Left lobe of liver (tissue), 1 donor: ENCODE measurements around the gene VEGFA. TPM values are rescaled to one million over a fixed set of nuclear protein-coding genes. Genes with fewer than 3 reads are reported as not detected.

Experiments
- total RNA-seq: library from RNA; stranded (reverse); gene quantifications from one replicate; pipeline ENCODE4 v1.2.1, GENCODE V29; 2021
- donor health status: DM: no; HTN: yes; CAD: no.

The VEGFA gene
- total RNA-seq, 1 donor from 2014 or later: 135 TPM

Other genes with a start within 250 kb of the VEGFA start
- 14.6 TPM for gene XPO5, start 194.2 kb upstream of the VEGFA start, total RNA-seq
- gene POLH, start 194.0 kb upstream of the VEGFA start, total RNA-seq: 7.2 TPM
- 13.7 TPM for gene GTPBP2, start 140.9 kb upstream of the VEGFA start, total RNA-seq
- gene MAD2L1BP, start 134.4 kb upstream of the VEGFA start, total RNA-seq: 9.8 TPM
- gene RSPH9, start 125.2 kb upstream of the VEGFA start, total RNA-seq: not detected
- 26.6 TPM for gene MRPS18A, start 82.4 kb upstream of the VEGFA start, total RNA-seq